ENCODE measurements around the gene RBM41.

Gene RBM41

GRCh38 chrX:107154787-107155620 lies 36.4 kb upstream of the RBM41 start:
- TF ChIP-seq ESRRG (CRISPR knock-in tag; IDR thresholded peaks at IDR 0.05) (no peak), CSRNP3 (CRISPR knock-in tag; IDR thresholded peaks at IDR 0.05) (no peak), CSDC2 (CRISPR knock-in tag; IDR thresholded peaks at IDR 0.05) (no peak), TCF4 (CRISPR knock-in tag; IDR thresholded peaks at IDR 0.05; ENCODE audit: borderline replicate concordance) (no peak), ZNF70 (CRISPR knock-in tag; IDR thresholded peaks at IDR 0.05) (no peak), ZFP3 (CRISPR knock-in tag; IDR thresholded peaks at IDR 0.05) (no peak), SNAI2 (CRISPR knock-in tag; IDR thresholded peaks at IDR 0.05) (no peak), ZFP30 (CRISPR knock-in tag; IDR thresholded peaks at IDR 0.05) (no peak), BACH2 (CRISPR knock-in tag; IDR thresholded peaks at IDR 0.05; ENCODE audit: borderline replicate concordance) (no peak), RARB (CRISPR knock-in tag; IDR thresholded peaks at IDR 0.05) (no peak), ARNTL (CRISPR knock-in tag; IDR thresholded peaks at IDR 0.05; ENCODE audit: borderline replicate concordance, low read depth) (no peak)
- TF ChIP-seq, protein P1, sequence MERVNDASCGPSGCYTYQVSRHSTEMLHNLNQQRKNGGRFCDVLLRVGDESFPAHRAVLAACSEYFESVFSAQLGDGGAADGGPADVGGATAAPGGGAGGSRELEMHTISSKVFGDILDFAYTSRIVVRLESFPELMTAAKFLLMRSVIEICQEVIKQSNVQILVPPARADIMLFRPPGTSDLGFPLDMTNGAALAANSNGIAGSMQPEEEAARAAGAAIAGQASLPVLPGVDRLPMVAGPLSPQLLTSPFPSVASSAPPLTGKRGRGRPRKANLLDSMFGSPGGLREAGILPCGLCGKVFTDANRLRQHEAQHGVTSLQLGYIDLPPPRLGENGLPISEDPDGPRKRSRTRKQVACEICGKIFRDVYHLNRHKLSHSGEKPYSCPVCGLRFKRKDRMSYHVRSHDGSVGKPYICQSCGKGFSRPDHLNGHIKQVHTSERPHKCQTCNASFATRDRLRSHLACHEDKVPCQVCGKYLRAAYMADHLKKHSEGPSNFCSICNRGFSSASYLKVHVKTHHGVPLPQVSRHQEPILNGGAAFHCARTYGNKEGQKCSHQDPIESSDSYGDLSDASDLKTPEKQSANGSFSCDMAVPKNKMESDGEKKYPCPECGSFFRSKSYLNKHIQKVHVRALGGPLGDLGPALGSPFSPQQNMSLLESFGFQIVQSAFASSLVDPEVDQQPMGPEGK (CRISPR knock-in tag; IDR thresholded peaks at IDR 0.05; ENCODE audit: borderline replicate concordance) = no peak
- peak; percentile 35 for ATAC-seq

DNA sequence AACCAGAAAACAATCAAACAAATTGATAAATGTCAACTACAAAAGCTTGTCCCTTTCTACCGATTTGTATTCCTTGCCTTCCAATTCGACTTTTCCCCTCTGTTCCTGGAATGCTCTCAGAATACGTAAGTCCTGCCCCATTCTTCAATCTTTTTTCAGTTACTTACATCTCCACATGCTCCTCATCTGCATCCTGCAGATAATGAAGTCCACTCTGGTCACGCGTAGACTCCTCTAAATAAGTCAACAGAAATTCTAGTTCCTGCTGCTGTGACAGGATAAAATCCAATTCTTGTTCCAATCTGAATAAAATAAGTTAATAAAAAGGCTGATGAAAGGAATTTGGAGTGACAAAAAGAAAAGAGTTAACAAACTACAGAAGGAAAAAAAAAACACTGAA lies 34.4 kb upstream of the RBM41 start:
- TF ChIP-seq ZNF70 (CRISPR knock-in tag; IDR thresholded peaks at IDR 0.05) (no peak), CSDC2 (CRISPR knock-in tag; IDR thresholded peaks at IDR 0.05) (no peak), ZC3H10 (CRISPR knock-in tag; IDR thresholded peaks at IDR 0.05) (no peak), BACH2 (CRISPR knock-in tag; IDR thresholded peaks at IDR 0.05; ENCODE audit: borderline replicate concordance) (no peak), TCF4 (CRISPR knock-in tag; IDR thresholded peaks at IDR 0.05; ENCODE audit: borderline replicate concordance) (no peak), PPARA (CRISPR knock-in tag; IDR thresholded peaks at IDR 0.05; ENCODE audit: borderline replicate concordance) (no peak), CREB5 (CRISPR knock-in tag; IDR thresholded peaks at IDR 0.05; ENCODE audit: low read depth) (no peak), ISL1 (CRISPR knock-in tag; IDR thresholded peaks at IDR 0.05) (no peak), CSRNP3 (CRISPR knock-in tag; IDR thresholded peaks at IDR 0.05) (no peak), ZFP3 (CRISPR knock-in tag; IDR thresholded peaks at IDR 0.05) (no peak), ZNF8 (CRISPR knock-in tag; IDR thresholded peaks at IDR 0.05) (no peak)
- TF ChIP-seq, protein P2, sequence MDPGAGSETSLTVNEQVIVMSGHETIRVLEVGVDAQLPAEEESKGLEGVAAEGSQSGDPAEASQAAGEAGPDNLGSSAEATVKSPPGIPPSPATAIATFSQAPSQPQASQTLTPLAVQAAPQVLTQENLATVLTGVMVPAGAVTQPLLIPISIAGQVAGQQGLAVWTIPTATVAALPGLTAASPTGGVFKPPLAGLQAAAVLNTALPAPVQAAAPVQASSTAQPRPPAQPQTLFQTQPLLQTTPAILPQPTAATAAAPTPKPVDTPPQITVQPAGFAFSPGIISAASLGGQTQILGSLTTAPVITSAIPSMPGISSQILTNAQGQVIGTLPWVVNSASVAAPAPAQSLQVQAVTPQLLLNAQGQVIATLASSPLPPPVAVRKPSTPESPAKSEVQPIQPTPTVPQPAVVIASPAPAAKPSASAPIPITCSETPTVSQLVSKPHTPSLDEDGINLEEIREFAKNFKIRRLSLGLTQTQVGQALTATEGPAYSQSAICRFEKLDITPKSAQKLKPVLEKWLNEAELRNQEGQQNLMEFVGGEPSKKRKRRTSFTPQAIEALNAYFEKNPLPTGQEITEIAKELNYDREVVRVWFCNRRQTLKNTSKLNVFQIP (CRISPR knock-in tag; IDR thresholded peaks at IDR 0.05; ENCODE audit: borderline replicate concordance, low read depth) = no peak

GRCh38 chrX:107146670-107147069 lies 28.0 kb upstream of the RBM41 start:
- ATAC-seq = no peak
- no peak for TF ChIP-seq CSDC2 (CRISPR knock-in tag; IDR thresholded peaks at IDR 0.05)
- TF ChIP-seq BACH2 (CRISPR knock-in tag; IDR thresholded peaks at IDR 0.05; ENCODE audit: borderline replicate concordance) = no peak
- TF ChIP-seq ZNF70 (CRISPR knock-in tag; IDR thresholded peaks at IDR 0.05) = no peak
- no peak for TF ChIP-seq PPARA (CRISPR knock-in tag; IDR thresholded peaks at IDR 0.05; ENCODE audit: borderline replicate concordance)
- TF ChIP-seq RARB (CRISPR knock-in tag; IDR thresholded peaks at IDR 0.05) = no peak
- no peak for TF ChIP-seq ISL1 (CRISPR knock-in tag; IDR thresholded peaks at IDR 0.05)
- no peak for TF ChIP-seq TCF4 (CRISPR knock-in tag; IDR thresholded peaks at IDR 0.05; ENCODE audit: borderline replicate concordance)
- no peak for TF ChIP-seq OSR1 (CRISPR knock-in tag; IDR thresholded peaks at IDR 0.05)
- no peak for TF ChIP-seq ZNF8 (CRISPR knock-in tag; IDR thresholded peaks at IDR 0.05)
- TF ChIP-seq, protein P1 (CRISPR knock-in tag; IDR thresholded peaks at IDR 0.05; ENCODE audit: borderline replicate concordance) = no peak
- TF ChIP-seq GLIS3 (CRISPR knock-in tag; IDR thresholded peaks at IDR 0.05) = no peak
- no peak for TF ChIP-seq TOX (CRISPR knock-in tag; IDR thresholded peaks at IDR 0.05; ENCODE audit: borderline replicate concordance)
- no peak for TF ChIP-seq ESRRG (CRISPR knock-in tag; IDR thresholded peaks at IDR 0.05)

More for the DNA sequence above, 34.4 kb upstream of the RBM41 start:
- ATAC-seq = no peak
